ENCODE data around the gene AKR1D1. TPM values are rescaled to one million over a fixed set of nuclear protein-coding genes. Genes with fewer than 3 reads are reported as not detected.

The AKR1D1 gene
- polyA plus RNA-seq, 1 donor from 2014 or later = not detected

Small RNA genes within 50 kb of the gene (small RNA-seq; reads per million reads assigned to genes)
- gene AC024082.2 (0 reads per million in 3 experiments), gene RN7SKP223 (0 reads per million in 3 experiments)

Other genes with a start within 250 kb of the AKR1D1 start
- gene DGKI, start 229.5 kb upstream of the AKR1D1 start, polyA plus RNA-seq = 15.7 and 15.8 TPM in 2 replicates
- gene CREB3L2, start 74.4 kb upstream of the AKR1D1 start, polyA plus RNA-seq = 1.5 and 1.9 TPM in 2 replicates